GM21381 (cell line): ENCODE measurements around the gene SREK1IP1.

Source experiments
- ATAC-seq: cut with Tn5 transposase; IDR thresholded peaks from one replicate; pipeline ENCODE4 v1.9.1; 2021; ENCODE audit warnings: mild to moderate bottlenecking, moderate library complexity; ENCODE audit not compliant: unreplicated experiment

SREK1IP1 gene

DNA sequence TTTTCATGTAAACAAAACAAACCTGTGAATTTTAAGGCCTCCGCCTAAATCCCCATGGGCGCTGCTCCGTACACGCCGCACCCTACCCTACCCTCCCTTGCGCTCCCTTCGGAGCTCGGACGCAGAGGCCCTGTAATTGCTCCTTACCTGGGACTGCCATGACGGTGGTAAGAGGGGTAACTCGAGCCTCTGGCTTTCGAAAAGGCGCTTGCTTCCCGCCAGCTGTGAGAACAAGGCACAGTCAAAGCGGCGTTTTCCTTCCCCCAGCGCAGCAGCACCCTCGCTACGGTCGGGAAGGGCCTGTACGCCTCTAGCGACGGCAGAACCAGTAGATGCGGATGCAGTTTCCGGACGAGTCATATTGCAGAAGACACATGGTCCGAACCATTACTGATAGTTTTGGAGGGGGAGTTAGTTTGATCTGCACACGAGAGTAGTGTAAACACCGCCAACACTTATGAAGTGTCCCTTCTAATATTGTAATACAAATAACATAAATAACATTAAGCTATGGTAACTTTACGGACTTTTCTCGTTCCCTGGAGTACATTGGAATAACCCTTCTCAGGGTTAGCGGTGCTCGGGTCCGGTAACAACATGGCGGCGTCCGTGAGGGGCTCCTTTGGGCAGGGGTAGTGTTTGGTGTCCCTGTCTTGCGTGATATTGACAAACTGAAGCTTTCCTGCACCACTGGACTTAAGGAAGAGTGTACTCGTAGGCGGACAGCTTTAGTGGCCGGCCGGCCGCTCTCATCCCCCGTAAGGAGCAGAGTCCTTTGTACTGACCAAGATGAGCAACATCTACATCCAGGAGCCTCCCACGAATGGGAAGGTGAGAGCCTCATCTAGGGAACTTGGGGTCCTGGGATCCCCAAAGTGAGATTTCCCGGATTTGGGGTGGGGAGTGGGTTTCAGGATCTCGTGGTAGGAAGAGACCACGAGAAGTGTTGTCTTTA is at the start of gene SREK1IP1, which contains the start of gene CWC27:
Gene SREK1IP1 (minus strand): TSS at position 334 of the 955 bp plus-strand sequence. CDS start 174 bp downstream, at position 160.
Gene CWC27 (plus strand): TSS at position 573 of the 955 bp plus-strand sequence. CDS start 217 bp downstream, at position 790.
- peak; percentile 96 for ATAC-seq

DNA sequence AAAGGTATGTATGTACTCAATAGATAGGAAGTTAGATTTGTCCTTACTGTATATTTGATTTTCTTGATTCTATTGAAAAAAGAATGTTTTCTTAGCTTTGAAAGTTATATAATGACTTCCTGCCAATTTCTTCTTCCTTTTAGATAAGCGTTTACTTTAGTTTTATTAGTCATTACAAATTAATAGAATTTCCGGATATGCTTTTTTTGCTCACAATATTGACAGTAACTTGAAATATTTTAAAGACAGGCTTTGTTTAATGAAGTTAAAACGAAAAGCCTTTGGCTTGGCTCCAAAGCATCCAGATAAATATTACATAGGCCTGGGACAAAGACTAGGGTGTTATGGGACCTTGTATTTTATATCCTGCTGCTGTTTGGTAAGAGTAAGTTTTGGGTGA is 49.8 kb upstream of the SREK1IP1 start:
- ATAC-seq = no peak

DNA sequence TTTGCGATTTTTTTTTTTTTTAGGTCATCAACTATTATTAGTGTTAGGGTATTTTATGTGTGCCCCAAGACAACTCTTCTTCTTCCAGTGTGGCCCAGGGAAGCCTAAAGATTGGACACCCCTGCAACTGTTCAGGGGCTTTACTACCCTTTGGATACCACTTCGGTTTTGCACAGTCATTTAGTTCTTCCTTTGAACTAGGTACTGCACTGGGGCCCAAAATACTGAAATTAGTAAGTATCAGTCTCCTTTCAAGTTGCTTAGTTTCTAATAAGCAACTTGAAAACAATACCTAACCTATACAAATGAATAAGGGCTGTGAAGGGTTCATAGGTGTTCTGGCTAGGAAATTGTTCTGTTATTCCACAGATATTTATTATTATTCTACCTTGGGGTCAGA is 45.6 kb upstream of the SREK1IP1 start:
- peak; percentile 93 for ATAC-seq

DNA sequence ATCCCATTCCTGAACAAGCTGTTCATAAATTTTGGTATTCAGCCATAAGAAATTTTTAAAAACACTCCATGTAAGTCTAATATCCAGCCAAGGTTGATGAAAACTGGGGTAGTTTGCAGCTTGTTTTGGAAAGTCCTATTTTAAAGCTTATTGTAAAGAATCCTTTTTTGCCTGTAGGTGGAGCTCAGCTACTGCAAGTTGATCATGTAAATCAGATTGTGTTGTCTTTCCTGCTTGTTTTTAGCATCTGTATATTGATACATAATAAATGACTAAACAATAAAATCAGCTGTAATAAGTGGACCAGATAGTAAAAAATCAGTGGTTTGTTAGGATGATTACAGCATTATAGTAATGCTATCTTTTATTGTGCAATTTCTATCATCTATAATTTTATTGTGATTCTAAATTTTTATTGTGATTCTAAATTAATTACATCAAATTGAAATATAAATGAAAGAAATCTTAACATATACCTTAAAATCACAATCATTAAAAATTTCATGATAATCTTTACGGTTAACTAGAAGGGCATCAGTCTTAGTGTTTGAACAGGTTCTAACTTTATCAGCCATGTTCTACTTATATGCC is 42.7 kb upstream of the SREK1IP1 start:
- no peak for ATAC-seq

DNA sequence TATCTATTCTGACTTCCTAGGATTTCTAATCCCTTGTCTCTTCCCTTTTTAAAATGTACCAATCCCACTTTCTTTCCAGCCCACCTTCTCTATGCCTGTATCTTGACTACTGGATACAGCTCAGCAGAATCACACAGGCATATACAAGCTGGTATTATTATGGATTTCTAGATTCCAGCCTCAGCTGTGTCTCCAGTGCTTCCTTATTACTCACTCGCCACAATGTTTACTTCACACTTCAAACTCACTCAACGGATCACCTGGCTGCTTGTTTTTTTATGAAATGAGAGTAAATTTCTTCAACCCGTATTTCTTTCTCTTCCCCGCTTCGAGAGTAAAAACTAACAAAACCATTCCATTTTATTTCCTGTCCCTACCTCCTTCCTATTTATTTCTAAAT is 39.0 kb upstream of the SREK1IP1 start:
- no peak for ATAC-seq

DNA sequence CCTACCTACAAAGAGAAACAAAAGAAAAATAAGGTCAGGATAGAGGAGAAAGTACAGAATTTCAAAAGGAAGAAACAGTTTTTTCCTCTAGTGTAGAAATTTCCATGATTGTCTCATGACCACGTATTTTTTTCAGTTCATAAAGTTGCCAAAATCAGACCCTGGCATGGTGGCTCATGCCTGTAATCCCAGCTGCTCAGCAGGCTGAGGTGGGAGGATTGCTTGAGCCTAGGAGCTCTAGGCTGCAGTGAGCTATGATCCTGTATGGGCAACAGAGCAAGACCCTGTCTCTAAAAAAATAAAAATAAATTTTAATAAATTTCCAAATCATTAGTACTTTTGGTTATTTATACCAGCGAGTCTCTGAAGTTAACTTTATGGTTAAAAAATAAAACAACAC is 38.0 kb upstream of the SREK1IP1 start:
- no peak for ATAC-seq

DNA sequence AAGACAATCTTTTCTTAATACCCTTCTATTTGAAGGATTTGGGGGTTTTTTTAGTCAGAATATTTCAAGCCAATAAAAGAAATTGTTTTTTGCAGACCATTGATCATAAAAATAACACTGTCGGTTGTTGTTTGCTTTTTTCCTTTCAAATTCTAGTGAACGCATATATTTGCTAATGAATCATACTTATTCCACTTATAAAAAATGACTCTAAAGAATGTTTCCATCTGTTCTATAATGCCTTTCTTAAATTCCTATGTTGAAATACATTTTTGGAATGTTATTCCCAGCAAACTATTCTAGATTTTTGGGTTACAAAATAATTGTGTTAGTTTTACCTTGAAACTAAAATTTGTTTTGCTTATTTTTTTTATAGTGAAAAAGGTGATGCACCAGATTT is 32.4 kb upstream of the SREK1IP1 start:
- ATAC-seq = no peak

DNA sequence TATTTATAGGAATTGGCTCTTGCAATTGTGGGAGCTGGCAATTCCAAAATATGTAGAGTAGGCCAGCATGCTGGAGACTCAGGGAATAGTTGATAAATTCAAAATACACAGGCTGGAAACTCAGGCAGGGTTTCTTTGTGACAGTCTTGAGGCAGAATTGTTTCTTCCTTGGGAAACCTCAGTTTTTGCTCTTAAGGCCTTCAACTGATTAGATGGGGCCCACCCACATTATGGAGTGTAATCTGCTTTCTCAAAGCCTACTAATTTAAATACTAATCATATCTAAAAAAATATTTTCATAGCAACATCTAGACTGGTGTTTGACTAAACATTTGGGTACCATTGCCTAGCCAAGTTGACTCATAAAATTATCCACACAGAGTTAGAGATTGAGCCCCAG is 27.8 kb upstream of the SREK1IP1 start:
- ATAC-seq = no peak

DNA sequence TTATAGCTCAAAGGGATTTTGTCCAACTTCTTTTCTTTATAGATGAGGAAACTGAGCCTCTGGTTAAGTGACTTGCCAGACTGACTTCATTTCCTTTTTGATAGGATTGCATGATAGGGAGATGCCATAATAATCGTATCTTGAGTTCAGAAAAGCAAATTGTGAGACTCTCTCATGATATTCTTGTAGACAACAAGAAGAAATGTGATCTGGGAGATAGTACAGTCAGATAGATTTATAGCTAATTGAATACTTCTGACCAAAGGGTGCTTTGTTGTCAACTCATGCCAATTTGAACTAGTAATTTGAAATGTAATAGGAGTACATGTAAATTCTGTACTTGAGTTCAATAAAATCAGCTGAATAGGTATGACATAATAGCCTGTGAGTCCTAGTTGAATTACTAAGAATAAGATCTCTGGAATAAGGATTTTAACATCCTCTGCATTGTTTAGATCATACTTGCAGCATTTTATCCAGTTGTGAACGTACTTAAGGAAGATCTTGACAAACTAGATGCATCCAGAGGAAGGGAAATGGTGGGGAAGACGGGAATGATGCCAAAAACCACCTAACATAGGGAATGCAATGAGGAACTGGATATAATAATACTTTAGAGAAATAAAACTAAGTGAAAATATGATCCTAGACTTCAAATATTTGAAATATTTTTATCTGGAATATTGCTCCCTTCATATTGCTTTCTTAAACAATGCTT is 25.7 kb upstream of the SREK1IP1 start:
- ATAC-seq = no peak

DNA sequence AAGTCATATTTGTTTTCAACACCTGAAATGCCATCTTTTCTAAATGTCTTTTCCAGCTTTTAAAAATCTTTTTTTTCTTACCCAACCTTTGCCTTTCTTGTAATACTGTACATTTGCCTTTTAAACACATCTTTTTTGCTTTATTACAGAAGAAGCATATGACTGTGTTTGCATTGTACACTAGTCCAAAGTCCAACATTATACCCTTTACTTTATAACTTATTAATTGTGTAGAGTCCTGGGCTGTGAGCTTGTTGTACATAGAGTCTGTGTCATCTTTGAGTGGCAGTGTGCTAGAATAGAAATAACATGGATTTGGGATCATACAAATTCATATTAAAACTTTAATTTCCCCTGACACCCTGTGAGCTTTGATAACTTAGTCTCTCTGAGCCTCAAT is 24.0 kb upstream of the SREK1IP1 start:
- no peak for ATAC-seq

DNA sequence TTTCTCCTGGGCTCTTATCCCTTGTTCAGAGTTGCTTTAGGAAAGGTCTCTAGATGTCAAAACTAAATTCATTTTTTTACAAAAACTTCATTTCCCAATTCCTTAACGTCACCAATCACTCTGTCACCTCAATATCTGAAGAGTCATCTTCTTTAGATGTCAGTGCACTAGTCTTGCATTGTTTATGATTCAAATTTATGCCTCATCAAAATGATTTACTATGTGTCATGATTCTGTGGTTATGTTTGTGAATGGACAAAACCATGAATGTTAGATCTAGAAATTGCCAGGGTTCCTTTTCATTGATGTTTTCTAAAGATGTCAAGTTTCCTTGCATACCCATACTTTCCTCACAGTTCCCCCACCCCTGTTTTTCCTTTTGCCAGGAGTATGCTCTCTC is 21.7 kb upstream of the SREK1IP1 start:
- ATAC-seq = no peak

DNA sequence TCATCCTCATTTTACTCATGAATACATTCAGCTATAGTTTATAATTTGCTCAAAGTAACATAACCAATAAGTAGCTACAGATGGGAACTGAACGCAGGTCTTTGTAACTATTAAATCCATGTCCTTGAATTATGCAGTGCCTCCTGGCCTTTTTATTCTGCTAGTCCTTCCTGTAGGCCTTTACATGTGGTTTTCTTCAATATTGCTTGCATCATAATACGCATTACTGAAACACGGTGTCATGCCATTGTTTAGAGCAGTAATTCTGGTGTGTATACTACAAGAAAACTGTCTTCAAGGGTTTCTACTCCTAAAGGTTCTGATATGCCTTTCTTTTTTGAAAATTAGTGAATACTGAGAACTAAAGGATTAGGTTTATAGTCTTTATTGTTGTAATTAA is 21.0 kb upstream of the SREK1IP1 start:
- ATAC-seq = no peak

DNA sequence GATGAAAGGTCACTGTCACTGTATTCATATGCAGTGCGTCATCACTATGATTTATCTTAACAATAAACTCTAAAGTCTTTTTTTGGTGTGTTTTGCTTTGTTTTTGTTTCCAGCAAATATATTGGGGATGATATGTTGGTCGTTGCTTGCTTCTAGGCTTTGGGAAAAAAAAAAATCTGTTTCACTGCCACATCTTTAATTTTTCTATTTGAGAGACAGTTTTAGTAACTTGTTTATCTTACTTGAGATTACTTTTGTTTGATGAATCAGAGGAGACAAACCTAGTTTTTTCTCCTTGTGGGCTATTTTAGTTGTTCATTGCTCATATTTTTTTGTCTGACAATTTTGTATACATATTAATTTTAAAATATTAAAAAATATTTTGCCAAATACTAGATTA is 19.7 kb upstream of the SREK1IP1 start:
- no peak for ATAC-seq

DNA sequence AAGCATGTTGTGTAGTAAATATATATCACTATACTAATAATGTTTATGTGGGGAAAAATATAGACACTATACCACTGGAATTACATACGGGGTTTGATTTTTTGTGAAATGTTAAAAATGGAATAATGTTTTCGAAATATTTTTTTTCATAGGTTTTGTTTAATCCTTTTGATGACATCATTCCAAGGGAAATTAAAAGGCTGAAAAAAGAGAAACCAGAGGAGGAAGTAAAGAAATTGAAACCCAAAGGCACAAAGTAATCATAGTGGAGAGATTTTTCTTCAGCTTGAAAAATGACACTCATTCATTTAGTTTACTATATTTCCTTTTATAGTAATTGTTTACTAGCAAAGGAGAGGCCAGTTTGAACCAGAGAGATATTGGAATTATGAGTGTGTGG is 17.9 kb upstream of the SREK1IP1 start:
- ATAC-seq = no peak

DNA sequence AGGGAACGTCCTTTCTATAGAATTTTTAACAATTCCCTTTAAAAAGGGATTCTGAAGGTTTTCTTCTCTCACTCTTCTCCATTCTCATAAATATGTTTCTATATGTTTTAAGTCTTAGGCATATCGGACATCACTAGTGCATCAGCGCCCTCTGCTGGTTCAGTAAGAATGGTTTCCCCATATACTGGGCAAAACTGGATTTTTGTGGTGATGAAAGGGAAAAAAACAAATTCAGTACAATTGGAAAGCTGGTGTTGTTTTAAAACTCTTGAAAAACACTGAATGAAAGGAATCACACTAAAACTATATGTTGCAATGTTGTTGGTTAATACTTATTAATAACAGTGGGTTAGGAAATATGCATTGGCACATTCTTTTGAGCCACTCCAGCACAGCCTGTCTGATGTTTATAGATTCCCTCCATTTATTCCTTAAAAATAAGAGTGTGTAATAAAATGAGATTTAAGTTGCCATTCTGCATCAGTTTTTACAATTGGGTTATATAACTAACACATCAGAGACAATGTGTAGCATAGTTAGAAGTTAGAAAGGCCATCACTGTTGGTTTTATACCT is 16.0 kb upstream of the SREK1IP1 start:
- peak; percentile 83 for ATAC-seq

DNA sequence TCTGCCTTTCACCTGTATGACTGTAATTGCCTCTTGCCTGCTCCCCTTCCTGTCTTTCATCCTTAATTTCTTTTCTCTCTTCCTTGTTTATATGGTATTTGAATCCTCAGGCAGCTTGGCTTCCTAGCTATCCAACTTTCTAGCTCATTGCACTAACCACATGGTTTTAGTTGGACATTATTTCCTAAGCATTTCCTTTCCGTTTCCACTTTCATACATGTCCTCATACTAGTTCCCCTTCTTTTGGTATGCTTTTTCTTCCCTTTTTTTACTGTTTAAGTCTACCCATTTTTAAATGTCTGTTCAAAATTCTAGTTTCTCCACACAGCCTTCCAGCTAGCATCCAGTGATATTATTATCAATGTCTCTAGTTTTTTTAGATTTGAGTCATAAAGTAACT is 6.8 kb upstream of the SREK1IP1 start:
- no peak for ATAC-seq

DNA sequence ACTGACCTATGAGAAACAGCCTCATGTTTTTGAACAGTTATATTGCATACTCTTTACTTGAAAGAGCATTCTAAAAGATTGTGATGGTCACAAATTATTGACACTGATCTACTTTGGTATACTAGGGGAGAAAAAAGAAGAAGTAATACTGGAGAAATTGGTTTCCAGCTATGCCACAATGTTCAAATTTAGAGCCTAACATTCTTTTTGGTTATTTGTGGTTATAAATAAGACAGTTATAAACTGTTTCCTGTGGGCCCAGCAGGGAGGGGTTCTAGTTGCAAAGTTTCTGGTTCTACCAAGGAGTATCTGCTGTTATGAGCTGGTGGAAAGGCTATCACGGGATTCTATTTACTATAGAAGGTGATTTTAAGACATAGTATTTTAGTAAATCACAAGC is 5.0 kb upstream of the SREK1IP1 start:
- ATAC-seq = no peak

DNA sequence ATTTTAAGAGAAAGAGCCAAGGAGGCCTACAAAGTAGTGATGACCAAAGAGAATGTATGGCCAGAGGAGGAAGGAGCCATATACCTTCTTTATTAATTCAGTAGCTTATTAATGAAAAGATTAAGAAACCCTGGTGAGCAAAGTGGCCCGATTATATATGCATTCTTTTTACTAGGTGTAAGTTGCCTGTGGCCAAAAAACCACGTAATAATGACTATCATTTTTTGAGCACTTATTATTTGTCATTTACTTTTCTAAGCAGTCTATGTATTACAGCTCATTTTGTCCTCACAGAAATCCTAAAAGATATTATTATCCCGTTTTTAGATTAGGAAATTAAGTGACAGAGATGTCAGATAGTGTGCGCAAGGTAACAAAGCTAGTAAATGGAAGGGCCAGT is 3.2 kb upstream of the SREK1IP1 start:
- ATAC-seq = no peak

DNA sequence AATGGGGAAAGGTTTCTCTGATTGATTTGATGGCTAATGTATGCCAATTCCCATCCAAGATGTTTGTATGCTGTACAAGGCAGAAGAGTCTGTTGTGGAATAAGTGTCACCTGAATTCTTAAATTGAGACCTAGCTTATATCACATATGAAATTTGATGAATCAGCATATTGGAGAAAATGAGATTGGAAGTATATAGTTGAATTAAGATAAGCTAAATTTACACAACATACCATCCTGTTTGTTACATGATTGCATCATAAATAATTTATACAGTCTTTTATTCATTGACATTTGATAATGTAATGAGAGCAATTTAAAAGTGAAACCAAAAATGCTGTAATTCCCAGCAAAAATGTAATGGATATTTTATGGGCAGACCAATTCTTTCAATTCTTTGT is 1.4 kb upstream of the SREK1IP1 start:
- no peak for ATAC-seq

DNA sequence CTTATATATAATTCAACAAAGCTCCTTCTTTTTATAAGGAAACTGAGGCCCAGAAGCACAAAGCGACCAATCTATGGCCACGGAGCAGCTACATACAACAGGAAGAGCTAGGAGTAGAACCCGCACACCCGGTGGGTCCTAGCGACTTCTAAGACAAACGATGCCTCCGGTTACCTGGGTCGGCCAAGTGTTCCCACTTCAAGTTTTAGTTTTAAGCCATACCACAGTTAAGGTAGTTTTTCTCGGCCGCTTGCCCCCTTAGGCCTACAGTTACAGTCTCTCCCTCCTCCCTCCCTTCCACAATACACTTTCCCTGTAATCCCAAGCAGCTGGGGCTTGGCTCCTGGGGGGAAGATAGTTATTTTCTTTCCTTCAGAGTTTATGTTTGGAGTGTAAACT is 533 bp downstream of the SREK1IP1 start:
- peak; percentile 11 for ATAC-seq

DNA sequence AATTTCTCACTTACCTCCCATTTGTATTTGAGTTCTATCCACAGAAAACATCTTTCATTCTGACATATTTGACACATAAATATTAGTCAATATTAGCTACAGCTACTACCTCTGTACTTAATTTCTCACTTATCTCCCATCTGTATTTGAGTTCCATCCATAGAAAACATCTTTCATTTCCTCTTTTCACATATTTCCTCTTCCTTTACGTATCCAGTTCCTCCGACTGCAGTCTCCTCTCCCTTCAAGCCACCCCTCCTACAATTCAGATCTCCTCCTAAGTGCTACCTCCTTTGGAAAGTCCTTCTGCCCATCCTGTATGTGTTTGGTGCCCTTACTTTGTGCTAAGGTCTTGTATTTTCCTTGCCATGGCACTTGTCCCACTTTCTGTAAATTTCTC is 1.6 kb downstream of the SREK1IP1 start:
- no peak for ATAC-seq
